ENCODE results near the gene CNPPD1. TPM values are rescaled to one million over a fixed set of nuclear protein-coding genes. Genes with fewer than 3 reads are reported as not detected.

The CNPPD1 gene
- polyA plus RNA-seq, 4 donors = 39.5 to 69.2 (median 58.8) TPM

DNA sequence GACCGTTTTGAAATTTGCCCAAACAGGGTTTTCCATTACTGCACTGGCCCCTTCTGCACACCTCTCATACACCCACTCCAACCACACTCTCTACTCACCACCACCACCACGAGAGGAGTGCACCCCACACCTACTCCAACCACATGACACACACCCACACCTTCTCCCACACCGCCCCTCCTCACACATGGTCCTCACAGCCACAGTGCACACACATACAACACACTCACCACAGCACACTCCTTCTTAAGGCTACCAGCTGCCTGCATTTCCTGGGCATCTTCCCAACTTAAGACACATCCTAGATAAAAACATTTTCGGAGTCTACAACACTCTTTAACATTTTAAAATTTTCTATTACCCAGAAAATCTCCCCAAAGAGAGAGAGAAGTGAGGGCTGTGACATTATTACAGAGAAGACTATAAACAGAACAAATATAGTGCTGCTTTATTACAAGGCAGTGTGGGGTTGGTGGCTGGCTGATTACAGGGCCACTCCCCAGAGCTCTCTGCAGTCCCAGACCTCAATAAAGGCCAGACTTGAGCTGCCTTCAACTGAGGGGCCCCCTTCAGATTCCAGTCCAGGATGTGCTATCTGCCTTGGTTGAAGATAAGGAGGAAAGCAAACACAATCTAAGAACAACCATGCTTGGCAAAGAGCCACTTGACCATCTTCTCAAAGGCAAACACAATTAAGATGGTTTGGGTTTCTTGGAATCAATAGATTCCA, 52.2 kb downstream of the CNPPD1 start:
- no peak for DNase-seq (ENCODE audit: low read depth in 4 of 4, low spot score in 3 of 4)

DNA sequence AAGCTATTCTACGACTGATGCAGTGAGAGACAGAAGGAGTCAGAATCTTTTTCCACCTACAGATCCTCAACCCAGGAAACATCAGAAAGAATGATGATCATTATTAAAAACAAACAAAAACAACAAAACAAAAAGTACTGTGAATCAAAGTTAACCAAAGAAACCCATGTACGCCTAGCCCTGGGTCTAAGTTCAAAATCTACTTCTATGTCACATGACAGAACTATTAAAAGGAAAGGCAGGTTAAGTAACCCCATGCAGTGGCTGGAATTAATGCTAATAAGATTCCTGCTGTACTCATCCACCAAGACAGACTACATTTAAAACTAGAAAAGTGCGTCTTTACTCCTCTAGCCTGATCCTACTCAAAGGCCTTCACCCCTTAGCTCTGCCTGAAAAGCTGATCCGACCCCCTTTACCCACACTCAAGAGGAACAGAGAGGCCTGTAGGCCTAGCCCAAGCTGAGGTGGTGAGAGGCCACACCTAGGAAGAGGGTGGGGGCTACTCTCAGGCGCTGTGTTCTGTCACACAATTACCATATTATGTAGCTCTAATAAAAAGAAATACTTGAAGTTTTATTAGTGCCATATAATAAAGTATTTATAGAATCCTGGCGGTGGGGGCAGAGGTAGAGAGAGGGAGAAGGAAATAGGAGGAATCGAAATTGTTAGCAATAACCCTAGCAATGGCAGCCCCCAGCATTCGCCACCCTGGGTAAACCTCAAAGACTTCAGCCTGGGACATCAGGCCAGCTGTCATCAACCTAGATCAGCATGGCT, 53.2 kb downstream of the CNPPD1 start:
- no peak for DNase-seq (ENCODE audit: low read depth in 4 of 4, low spot score in 3 of 4)

DNA sequence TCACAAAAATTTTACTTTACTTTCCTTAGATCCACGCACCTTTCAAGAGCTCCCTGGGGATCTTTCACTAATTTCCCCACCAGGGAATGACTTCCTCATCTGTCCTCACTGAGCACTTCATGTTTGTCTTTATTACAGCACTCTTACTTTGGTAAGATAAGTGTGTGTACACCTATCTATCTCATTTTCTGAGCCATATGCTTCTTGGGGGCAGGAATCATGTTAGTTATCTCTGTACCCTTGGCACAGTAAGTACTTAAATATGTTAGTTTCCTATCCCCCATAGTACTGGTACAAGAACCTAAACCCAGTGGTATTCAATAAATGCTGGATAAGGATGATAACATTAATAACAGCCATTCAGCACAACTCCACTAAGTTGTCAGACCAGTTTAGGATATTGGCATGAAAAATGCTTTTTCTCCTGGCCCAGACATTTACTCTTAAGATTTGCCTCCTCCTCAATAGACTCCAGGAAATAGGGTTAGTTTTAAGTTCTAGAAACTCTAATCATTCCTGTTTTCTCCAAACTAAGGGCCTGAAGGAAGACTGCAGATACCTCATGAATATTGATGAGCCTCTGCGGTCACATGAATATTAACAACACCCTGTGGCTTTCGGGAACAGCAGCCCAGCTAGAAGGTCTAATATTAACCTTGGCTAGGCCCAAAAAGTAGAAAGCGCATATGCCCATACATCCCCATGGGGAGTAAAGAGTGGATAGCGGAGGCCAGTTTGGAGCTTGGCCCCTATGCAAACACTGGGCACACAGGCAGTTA, 54.3 kb downstream of the CNPPD1 start:
- DNase-seq (ENCODE audit: low read depth in 4 of 4, low spot score in 3 of 4) = no peak

Other genes starting within 250 kb of the CNPPD1 start
- gene CDK5R2, start 217.3 kb downstream of the CNPPD1 start, polyA plus RNA-seq (ENCODE audit: insufficient read length in 4 of 4) = under 1 TPM in 3 of 4 donors, not detected in 1; 0.08 to 0.14 (median 0.14) TPM
- gene FEV, start 191.7 kb downstream of the CNPPD1 start, polyA plus RNA-seq (ENCODE audit: insufficient read length in 4 of 4) = under 1 TPM in 3 of 4 donors, not detected in 1; 0.11 to 0.46 (median 0.11) TPM
- gene CRYBA2, start 183.5 kb downstream of the CNPPD1 start, polyA plus RNA-seq (ENCODE audit: insufficient read length in 4 of 4) = not detected
- gene CFAP65, start 135.4 kb downstream of the CNPPD1 start, polyA plus RNA-seq (ENCODE audit: insufficient read length in 4 of 4) = under 1 TPM; 0.20 to 0.43 (median 0.27) TPM
- gene IHH, start 116.0 kb downstream of the CNPPD1 start, polyA plus RNA-seq (ENCODE audit: insufficient read length in 4 of 4) = 1 to 10 TPM in 2 of 4 donors, under 1 TPM in 2; 0.12 to 2.5 (median 1.2) TPM
- gene NHEJ1, start 16.1 kb downstream of the CNPPD1 start, polyA plus RNA-seq (ENCODE audit: insufficient read length in 4 of 4) = 10 to 100 TPM; 14.8 to 21.3 (median 18.7) TPM
- gene SLC23A3, start 6.9 kb downstream of the CNPPD1 start, polyA plus RNA-seq (ENCODE audit: insufficient read length in 4 of 4) = 10 to 100 TPM in 3 of 4 donors, 1 to 10 TPM in 1; 1.2 to 24.8 (median 16.7) TPM
- gene RETREG2, start 1.4 kb upstream of the CNPPD1 start, polyA plus RNA-seq (ENCODE audit: insufficient read length in 4 of 4) = 100 to 1,000 TPM in 3 of 4 donors, 10 to 100 TPM in 1; 85.1 to 120 (median 111) TPM
- gene ZFAND2B, start 29.9 kb upstream of the CNPPD1 start, polyA plus RNA-seq (ENCODE audit: insufficient read length in 4 of 4) = 10 to 100 TPM; 25.0 to 49.3 (median 35.7) TPM
- 10 to 100 TPM; 29.5 to 44.5 (median 37.1) TPM for gene ABCB6, start 42.0 kb upstream of the CNPPD1 start, polyA plus RNA-seq (ENCODE audit: insufficient read length in 4 of 4)
- 10 to 100 TPM; 40.8 to 45.5 (median 44.2) TPM for gene ATG9A, start 52.7 kb upstream of the CNPPD1 start, polyA plus RNA-seq (ENCODE audit: insufficient read length in 4 of 4)
- gene ANKZF1, start 52.9 kb upstream of the CNPPD1 start, polyA plus RNA-seq (ENCODE audit: insufficient read length in 4 of 4) = 10 to 100 TPM; 28.0 to 76.6 (median 51.3) TPM
- gene GLB1L, start 68.5 kb upstream of the CNPPD1 start, polyA plus RNA-seq (ENCODE audit: insufficient read length in 4 of 4) = 10 to 100 TPM; 12.1 to 26.1 (median 21.8) TPM
- 10 to 100 TPM; 29.0 to 43.3 (median 36.4) TPM for gene STK16, start 68.6 kb upstream of the CNPPD1 start, polyA plus RNA-seq (ENCODE audit: insufficient read length in 4 of 4)
- under 1 TPM in 3 of 4 donors, not detected in 1; 0.46 to 0.69 (median 0.61) TPM for gene TUBA4B, start 76.3 kb upstream of the CNPPD1 start, polyA plus RNA-seq (ENCODE audit: insufficient read length in 4 of 4)
- gene TUBA4A, start 77.0 kb upstream of the CNPPD1 start, polyA plus RNA-seq (ENCODE audit: insufficient read length in 4 of 4) = 10 to 100 TPM in 3 of 4 donors, 1 to 10 TPM in 1; 3.4 to 53.8 (median 33.6) TPM
- gene DNAJB2, start 102.4 kb upstream of the CNPPD1 start, polyA plus RNA-seq (ENCODE audit: insufficient read length in 4 of 4) = 10 to 100 TPM; 52.1 to 80.6 (median 72.7) TPM
- under 1 TPM; 0.09 to 0.53 (median 0.20) TPM for gene PTPRN, start 132.5 kb upstream of the CNPPD1 start, polyA plus RNA-seq (ENCODE audit: insufficient read length in 4 of 4)
- not detected for gene RESP18, start 155.8 kb upstream of the CNPPD1 start, polyA plus RNA-seq (ENCODE audit: insufficient read length in 4 of 4)
- gene DNPEP, start 211.0 kb upstream of the CNPPD1 start, polyA plus RNA-seq (ENCODE audit: insufficient read length in 4 of 4) = 10 to 100 TPM; 44.7 to 82.9 (median 57.8) TPM
- gene DES, start 241.5 kb upstream of the CNPPD1 start, polyA plus RNA-seq (ENCODE audit: insufficient read length in 4 of 4) = 10 to 100 TPM in 2 of 4 donors, 1 to 10 TPM in 2; 5.5 to 10.4 (median 8.1) TPM

Measured in left renal pelvis (tissue), 4 donors.